Measurements from ENCODE around the gene TMEM119. TPM values are rescaled to one million over a fixed set of nuclear protein-coding genes. Genes with fewer than 3 reads are reported as not detected.
"Not testable (repeated sequence)": the region's sequence is repeated elsewhere in the genome, so short reads cannot be mapped to it uniquely, and the experiment has no call there.

TMEM119 gene
- total RNA-seq, 1 experiment from 2014 or later = not detected

DNA sequence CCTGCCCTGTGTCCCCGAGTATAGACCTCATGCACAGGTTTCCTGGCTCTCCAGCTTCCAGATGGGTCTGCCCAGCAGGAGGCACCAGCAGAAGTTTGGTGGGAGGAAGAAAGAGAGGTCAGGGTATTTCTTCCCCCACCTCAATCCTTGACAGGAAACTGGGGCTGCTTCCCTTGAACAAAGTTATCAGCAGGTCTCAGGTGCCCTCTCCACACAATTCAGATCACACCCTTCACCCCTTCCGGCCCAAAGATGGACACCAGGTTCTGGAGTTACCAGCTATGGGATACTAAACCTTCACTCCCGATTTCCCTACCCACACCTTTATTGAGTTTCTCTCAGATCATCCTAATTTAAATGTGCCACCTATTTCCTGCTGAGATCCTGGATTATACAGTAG lies 38.1 kb downstream of the TMEM119 start:
- TF ChIP-seq, protein P1, sequence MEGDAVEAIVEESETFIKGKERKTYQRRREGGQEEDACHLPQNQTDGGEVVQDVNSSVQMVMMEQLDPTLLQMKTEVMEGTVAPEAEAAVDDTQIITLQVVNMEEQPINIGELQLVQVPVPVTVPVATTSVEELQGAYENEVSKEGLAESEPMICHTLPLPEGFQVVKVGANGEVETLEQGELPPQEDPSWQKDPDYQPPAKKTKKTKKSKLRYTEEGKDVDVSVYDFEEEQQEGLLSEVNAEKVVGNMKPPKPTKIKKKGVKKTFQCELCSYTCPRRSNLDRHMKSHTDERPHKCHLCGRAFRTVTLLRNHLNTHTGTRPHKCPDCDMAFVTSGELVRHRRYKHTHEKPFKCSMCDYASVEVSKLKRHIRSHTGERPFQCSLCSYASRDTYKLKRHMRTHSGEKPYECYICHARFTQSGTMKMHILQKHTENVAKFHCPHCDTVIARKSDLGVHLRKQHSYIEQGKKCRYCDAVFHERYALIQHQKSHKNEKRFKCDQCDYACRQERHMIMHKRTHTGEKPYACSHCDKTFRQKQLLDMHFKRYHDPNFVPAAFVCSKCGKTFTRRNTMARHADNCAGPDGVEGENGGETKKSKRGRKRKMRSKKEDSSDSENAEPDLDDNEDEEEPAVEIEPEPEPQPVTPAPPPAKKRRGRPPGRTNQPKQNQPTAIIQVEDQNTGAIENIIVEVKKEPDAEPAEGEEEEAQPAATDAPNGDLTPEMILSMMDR (IDR thresholded peaks at IDR 0.05) = peak; percentile 30; the same call in 1 of the 2 replicates
- TF ChIP-seq SIN3A (IDR thresholded peaks at IDR 0.05; ENCODE audit: borderline replicate concordance, insufficient read depth, low read depth, low read length) = no peak
- CTCF ChIA-PET = interaction anchor here (0.6 to 0.9 kb wide), 2 partner anchors 18 to 418 kb away, joined by 5 to 15 read pairs; no protein-coding TSS in a partner anchor
- in situ Hi-C loops (cut with HindIII; ENCODE audit: low pct_unique_long_range_greater_than_20kb, low sequenced_read_pairs) (no loop called here), intact Hi-C loops (cut with micrococcal nuclease; ENCODE audit: unreplicated experiment) (loop anchor here (5.0 kb wide), 1 partner anchor 533 kb away; the partner anchor contains the start of gene ALKBH2)
- BruUV-seq (replicated peaks) = no TSS peak
- DNase-seq (ENCODE audit: low read depth, low spot score) (no peak), ATAC-seq (no peak)
- peaks cover 30% of the 10 kb centered on the region for H3K4me1 ChIP-seq (ENCODE audit: control insufficient read depth, insufficient read depth, low read length)
- peak overlapping the region; percentile 100 for H3K4me3 ChIP-seq (ENCODE audit: low read depth in 2 of 2, low read length in 2 of 2)
- peak overlapping the region; percentile 99 for H3K27ac ChIP-seq (ENCODE audit: low read length)
- POLR2A ChIA-PET = no interaction called here
- no peaks in the 10 kb centered on the region for H3K27me3 ChIP-seq (ENCODE audit: control insufficient read depth, insufficient read depth, low read length)
- peaks cover 16% of the 10 kb centered on the region for H3K36me3 ChIP-seq (ENCODE audit: control insufficient read depth, insufficient read depth, low read length)
- H3K9me3 ChIP-seq (ENCODE audit: control insufficient read depth, insufficient read depth, low read depth, low read length) = no peaks in the 10 kb centered on the region

DNA sequence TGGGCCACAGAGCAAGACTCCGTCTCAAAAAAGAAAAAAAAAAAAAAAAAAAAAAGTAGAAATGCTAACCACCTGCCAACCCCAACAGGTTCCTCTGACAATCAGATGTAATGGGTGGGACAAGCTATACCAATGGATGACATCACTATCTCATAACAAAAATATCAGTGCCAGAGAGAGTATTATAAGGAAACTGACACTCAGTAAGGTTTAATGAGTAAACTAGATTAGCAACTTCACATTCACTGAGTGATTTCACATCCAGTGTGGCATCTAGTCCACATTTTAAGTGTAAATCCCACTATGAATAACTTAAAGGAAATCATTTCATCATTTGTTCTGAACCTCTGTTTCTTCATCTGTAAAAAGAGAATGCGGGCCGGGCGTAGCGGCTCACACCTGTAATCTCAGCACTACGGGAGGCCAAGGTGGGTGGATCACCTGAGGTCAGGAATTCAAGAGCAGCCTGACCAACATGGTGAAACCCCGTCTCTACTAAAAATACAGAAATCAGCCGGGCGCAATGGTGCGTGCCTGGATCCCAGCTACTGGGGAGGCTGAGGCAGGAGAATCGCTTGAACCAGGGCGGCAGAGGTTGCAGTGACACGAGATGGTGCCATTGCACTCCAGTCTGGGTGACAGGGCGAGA lies 38.8 kb downstream of the TMEM119 start:
- BruUV-seq (replicated peaks) = no TSS peak
- intact Hi-C loops (cut with micrococcal nuclease; ENCODE audit: unreplicated experiment) = no loop called here

DNA sequence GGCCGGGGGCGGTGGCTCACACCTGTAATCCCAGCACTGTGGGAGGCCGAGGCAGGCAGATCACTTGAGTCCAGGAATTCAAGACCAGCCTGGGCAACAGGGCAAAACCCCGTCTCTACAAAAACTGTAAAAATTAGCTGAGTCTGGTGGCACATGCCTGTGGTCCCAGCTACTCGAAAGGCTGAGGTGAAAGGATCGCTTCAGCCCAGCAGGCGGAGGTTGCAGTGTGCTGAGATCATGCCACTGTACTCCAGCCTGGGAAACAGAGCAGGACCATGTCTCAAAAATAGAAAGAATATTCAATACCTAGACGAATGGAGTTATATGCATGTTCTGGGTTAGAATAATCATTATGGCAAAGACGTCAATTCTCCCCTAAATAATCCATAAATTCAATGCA lies 42.5 kb downstream of the TMEM119 start:
- DNase-seq (ENCODE audit: low read depth, low spot score); H3K4me3 ChIP-seq (ENCODE audit: low read depth in 2 of 2, low read length in 2 of 2); ATAC-seq; CTCF ChIA-PET; in situ Hi-C loops (cut with HindIII; ENCODE audit: low pct_unique_long_range_greater_than_20kb, low sequenced_read_pairs); H3K27ac ChIP-seq (ENCODE audit: low read length); H3K9me3 ChIP-seq (ENCODE audit: control insufficient read depth, insufficient read depth, low read depth, low read length); intact Hi-C loops (cut with micrococcal nuclease; ENCODE audit: unreplicated experiment); H3K36me3 ChIP-seq (ENCODE audit: control insufficient read depth, insufficient read depth, low read length); POLR2A ChIA-PET; H3K27me3 ChIP-seq (ENCODE audit: control insufficient read depth, insufficient read depth, low read length); BruUV-seq (replicated peaks): not testable (repeated sequence)
- H3K4me1 ChIP-seq (ENCODE audit: control insufficient read depth, insufficient read depth, low read length) = peaks cover 19% of the 10 kb centered on the region

More for the DNA sequence above, 38.8 kb downstream of the TMEM119 start:
- H3K4me3 ChIP-seq (ENCODE audit: low read depth in 2 of 2, low read length in 2 of 2) = peak overlapping the region; percentile 100
- in situ Hi-C loops (cut with HindIII; ENCODE audit: low pct_unique_long_range_greater_than_20kb, low sequenced_read_pairs) = no loop called here
- DNase-seq (ENCODE audit: low read depth, low spot score) (no peak), ATAC-seq (no peak)
- ChIA-PET POLR2A (interaction anchor here (0.6 kb wide), 1 partner anchor 41 kb away, joined by 4 read pairs; no protein-coding TSS in a partner anchor), CTCF (no interaction called here)
- peaks cover 29% of the 10 kb centered on the region for H3K4me1 ChIP-seq (ENCODE audit: control insufficient read depth, insufficient read depth, low read length)
- H3K36me3 ChIP-seq (ENCODE audit: control insufficient read depth, insufficient read depth, low read length) = peaks cover 12% of the 10 kb centered on the region
- no peaks in the 10 kb centered on the region for H3K27me3 ChIP-seq (ENCODE audit: control insufficient read depth, insufficient read depth, low read length)
- no peak for TF ChIP-seq SIN3A (IDR thresholded peaks at IDR 0.05; ENCODE audit: borderline replicate concordance, insufficient read depth, low read depth, low read length)
- H3K9me3 ChIP-seq (ENCODE audit: control insufficient read depth, insufficient read depth, low read depth, low read length) = no peaks in the 10 kb centered on the region
- H3K27ac ChIP-seq (ENCODE audit: low read length) = no peak overlapping the region

DNA sequence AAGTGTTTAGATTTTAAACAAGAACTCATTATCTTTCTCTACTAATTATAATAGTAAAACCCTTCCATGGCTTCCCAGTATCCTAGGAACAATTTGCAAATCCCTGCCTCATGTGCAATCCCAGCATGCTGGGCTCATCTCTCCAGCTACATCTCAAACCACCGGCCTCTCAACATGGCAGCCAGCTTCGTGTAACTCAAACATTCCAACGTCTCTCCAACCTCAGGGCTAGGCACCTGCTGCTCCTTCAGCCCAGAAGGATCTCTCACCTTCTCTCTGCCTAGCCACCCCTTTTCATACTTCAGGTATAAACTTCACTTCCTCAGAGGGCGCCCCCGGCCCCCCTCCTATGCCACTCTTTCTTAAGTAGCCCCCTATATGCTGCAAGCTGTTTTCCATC lies 44.1 kb downstream of the TMEM119 start:
- TF ChIP-seq, protein P2, sequence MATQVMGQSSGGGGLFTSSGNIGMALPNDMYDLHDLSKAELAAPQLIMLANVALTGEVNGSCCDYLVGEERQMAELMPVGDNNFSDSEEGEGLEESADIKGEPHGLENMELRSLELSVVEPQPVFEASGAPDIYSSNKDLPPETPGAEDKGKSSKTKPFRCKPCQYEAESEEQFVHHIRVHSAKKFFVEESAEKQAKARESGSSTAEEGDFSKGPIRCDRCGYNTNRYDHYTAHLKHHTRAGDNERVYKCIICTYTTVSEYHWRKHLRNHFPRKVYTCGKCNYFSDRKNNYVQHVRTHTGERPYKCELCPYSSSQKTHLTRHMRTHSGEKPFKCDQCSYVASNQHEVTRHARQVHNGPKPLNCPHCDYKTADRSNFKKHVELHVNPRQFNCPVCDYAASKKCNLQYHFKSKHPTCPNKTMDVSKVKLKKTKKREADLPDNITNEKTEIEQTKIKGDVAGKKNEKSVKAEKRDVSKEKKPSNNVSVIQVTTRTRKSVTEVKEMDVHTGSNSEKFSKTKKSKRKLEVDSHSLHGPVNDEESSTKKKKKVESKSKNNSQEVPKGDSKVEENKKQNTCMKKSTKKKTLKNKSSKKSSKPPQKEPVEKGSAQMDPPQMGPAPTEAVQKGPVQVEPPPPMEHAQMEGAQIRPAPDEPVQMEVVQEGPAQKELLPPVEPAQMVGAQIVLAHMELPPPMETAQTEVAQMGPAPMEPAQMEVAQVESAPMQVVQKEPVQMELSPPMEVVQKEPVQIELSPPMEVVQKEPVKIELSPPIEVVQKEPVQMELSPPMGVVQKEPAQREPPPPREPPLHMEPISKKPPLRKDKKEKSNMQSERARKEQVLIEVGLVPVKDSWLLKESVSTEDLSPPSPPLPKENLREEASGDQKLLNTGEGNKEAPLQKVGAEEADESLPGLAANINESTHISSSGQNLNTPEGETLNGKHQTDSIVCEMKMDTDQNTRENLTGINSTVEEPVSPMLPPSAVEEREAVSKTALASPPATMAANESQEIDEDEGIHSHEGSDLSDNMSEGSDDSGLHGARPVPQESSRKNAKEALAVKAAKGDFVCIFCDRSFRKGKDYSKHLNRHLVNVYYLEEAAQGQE (IDR thresholded peaks at IDR 0.05; ENCODE audit: insufficient read depth in 1 of 2, low read depth in 2 of 2, low read length in 1 of 2) = no peak
- no peak for TF ChIP-seq SIN3A (IDR thresholded peaks at IDR 0.05; ENCODE audit: borderline replicate concordance, insufficient read depth, low read depth, low read length)
- TF ChIP-seq, protein P1 (IDR thresholded peaks at IDR 0.05) = no peak
- TF ChIP-seq TCF7L2 (IDR thresholded peaks at IDR 0.05; ENCODE audit: low read depth, low read length) = no peak
- no peak for TF ChIP-seq POLR2AphosphoS5 (IDR thresholded peaks at IDR 0.05; ENCODE audit: low read depth, low read length)
- POLR2A ChIA-PET = no interaction called here
- H3K4me3 ChIP-seq (ENCODE audit: low read depth in 2 of 2, low read length in 2 of 2) = no peak overlapping the region
- intact Hi-C loops (cut with micrococcal nuclease; ENCODE audit: unreplicated experiment) = no loop called here
- no peak for ATAC-seq
- CTCF ChIA-PET = no interaction called here
- peaks cover 7% of the 10 kb centered on the region for H3K36me3 ChIP-seq (ENCODE audit: control insufficient read depth, insufficient read depth, low read length)
- in situ Hi-C loops (cut with HindIII; ENCODE audit: low pct_unique_long_range_greater_than_20kb, low sequenced_read_pairs) = no loop called here
- no peak for DNase-seq (ENCODE audit: low read depth, low spot score)
- H3K27me3 ChIP-seq (ENCODE audit: control insufficient read depth, insufficient read depth, low read length) = no peaks in the 10 kb centered on the region
- peaks cover 9% of the 10 kb centered on the region for H3K4me1 ChIP-seq (ENCODE audit: control insufficient read depth, insufficient read depth, low read length)
- BruUV-seq (replicated peaks) = no TSS peak
- H3K9me3 ChIP-seq (ENCODE audit: control insufficient read depth, insufficient read depth, low read depth, low read length) = no peaks in the 10 kb centered on the region
- H3K27ac ChIP-seq (ENCODE audit: low read length) = no peak overlapping the region

Data from Panc1 (cell line).